ENCODE results near the gene FOXP1. TPM values are rescaled to one million over a fixed set of nuclear protein-coding genes. Genes with fewer than 3 reads are reported as not detected.

Gene FOXP1
- polyA plus RNA-seq, 1 donor from 2014 or later = 5.6 TPM

DNA sequence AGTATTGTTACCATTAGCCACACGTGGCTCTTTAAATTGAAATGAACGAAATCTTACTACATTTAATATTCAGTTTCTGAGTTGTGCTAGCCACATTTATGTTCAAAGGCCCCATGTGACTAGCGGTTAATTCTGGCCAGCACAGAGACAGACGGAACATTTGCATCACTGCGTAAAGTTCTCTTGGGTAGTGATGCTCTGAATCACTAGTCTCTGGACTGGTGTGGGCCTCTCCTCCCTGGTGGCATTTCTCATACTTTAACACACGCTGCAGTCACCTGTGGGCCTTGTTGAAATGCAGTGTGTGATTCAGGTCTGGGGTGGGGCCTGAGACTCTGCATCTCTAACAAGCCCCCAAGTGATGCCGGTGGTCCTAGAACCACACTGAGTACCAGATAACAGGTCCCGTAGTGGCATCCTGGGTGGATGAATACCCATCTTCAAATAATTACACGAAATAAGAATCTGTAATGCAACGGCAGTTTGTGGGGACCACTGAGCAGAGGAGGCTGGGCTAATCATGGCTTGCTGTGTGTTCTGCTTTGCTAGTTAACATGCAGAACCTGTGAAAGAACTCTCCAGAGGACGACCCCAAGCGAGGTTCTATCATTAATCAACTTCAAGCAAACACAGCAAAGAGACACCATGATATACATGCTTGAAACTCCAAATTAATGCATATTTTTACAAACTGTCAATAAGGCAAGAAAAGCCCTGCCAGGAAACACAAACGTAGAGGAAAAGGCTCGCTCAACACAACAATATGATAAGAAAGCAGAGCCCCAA is 623.8 kb downstream of the FOXP1 start:
- Histone ChIP-seq H3K36me3 (ENCODE audit: insufficient read depth, low read length) (no peaks in the 10 kb centered on the region), H3K27me3 (ENCODE audit: insufficient read depth, low read depth, low read length) (no peaks in the 10 kb centered on the region), H3K9ac (ENCODE audit: low read length) (no peak overlapping the region), H3K4me3 (ENCODE audit: low read length) (no peak overlapping the region), H3K79me2 (replicated peaks; ENCODE audit: insufficient read depth, low read length) (no peaks in the 10 kb centered on the region), H4K20me1 (ENCODE audit: insufficient read depth) (no peaks in the 10 kb centered on the region), H3F3A (ENCODE audit: insufficient read depth, low read length, poor library complexity, severe bottlenecking) (no peaks in the 10 kb centered on the region), H3K9me3 (ENCODE audit: low read length) (no peaks in the 10 kb centered on the region), H3K9me2 (ENCODE audit: insufficient read depth, low read length) (no peaks in the 10 kb centered on the region), H3K27ac (ENCODE audit: low read length) (no peak overlapping the region), H2AFZ (ENCODE audit: low read depth, low read length) (no peak overlapping the region), H3K4me2 (ENCODE audit: low read length) (no peak overlapping the region)
- TF ChIP-seq POLR2AphosphoS5 (IDR thresholded peaks at IDR 0.05) (no peak), TAF1 (IDR thresholded peaks at IDR 0.05; ENCODE audit: low read depth) (no peak), SMC3 (conservative IDR thresholded peaks at IDR 0.05; ENCODE audit: poor library complexity) (no peak), MXI1 (conservative IDR thresholded peaks at IDR 0.05; ENCODE audit: poor library complexity, severe bottlenecking) (no peak), RAD21 (conservative IDR thresholded peaks at IDR 0.05) (no peak), EZH2 (IDR thresholded peaks at IDR 0.05; ENCODE audit: borderline replicate concordance, insufficient read depth, low read length, poor library complexity, severe bottlenecking) (no peak), EP300 (conservative IDR thresholded peaks at IDR 0.05; ENCODE audit: poor library complexity, severe bottlenecking) (no peak)
- TF ChIP-seq, protein P1, sequence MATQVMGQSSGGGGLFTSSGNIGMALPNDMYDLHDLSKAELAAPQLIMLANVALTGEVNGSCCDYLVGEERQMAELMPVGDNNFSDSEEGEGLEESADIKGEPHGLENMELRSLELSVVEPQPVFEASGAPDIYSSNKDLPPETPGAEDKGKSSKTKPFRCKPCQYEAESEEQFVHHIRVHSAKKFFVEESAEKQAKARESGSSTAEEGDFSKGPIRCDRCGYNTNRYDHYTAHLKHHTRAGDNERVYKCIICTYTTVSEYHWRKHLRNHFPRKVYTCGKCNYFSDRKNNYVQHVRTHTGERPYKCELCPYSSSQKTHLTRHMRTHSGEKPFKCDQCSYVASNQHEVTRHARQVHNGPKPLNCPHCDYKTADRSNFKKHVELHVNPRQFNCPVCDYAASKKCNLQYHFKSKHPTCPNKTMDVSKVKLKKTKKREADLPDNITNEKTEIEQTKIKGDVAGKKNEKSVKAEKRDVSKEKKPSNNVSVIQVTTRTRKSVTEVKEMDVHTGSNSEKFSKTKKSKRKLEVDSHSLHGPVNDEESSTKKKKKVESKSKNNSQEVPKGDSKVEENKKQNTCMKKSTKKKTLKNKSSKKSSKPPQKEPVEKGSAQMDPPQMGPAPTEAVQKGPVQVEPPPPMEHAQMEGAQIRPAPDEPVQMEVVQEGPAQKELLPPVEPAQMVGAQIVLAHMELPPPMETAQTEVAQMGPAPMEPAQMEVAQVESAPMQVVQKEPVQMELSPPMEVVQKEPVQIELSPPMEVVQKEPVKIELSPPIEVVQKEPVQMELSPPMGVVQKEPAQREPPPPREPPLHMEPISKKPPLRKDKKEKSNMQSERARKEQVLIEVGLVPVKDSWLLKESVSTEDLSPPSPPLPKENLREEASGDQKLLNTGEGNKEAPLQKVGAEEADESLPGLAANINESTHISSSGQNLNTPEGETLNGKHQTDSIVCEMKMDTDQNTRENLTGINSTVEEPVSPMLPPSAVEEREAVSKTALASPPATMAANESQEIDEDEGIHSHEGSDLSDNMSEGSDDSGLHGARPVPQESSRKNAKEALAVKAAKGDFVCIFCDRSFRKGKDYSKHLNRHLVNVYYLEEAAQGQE (IDR thresholded peaks at IDR 0.05; ENCODE audit: borderline replicate concordance) = no peak
- TF ChIP-seq, protein P2, sequence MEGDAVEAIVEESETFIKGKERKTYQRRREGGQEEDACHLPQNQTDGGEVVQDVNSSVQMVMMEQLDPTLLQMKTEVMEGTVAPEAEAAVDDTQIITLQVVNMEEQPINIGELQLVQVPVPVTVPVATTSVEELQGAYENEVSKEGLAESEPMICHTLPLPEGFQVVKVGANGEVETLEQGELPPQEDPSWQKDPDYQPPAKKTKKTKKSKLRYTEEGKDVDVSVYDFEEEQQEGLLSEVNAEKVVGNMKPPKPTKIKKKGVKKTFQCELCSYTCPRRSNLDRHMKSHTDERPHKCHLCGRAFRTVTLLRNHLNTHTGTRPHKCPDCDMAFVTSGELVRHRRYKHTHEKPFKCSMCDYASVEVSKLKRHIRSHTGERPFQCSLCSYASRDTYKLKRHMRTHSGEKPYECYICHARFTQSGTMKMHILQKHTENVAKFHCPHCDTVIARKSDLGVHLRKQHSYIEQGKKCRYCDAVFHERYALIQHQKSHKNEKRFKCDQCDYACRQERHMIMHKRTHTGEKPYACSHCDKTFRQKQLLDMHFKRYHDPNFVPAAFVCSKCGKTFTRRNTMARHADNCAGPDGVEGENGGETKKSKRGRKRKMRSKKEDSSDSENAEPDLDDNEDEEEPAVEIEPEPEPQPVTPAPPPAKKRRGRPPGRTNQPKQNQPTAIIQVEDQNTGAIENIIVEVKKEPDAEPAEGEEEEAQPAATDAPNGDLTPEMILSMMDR (IDR thresholded peaks at IDR 0.05; ENCODE audit: poor library complexity, severe bottlenecking) = no peak

DNA sequence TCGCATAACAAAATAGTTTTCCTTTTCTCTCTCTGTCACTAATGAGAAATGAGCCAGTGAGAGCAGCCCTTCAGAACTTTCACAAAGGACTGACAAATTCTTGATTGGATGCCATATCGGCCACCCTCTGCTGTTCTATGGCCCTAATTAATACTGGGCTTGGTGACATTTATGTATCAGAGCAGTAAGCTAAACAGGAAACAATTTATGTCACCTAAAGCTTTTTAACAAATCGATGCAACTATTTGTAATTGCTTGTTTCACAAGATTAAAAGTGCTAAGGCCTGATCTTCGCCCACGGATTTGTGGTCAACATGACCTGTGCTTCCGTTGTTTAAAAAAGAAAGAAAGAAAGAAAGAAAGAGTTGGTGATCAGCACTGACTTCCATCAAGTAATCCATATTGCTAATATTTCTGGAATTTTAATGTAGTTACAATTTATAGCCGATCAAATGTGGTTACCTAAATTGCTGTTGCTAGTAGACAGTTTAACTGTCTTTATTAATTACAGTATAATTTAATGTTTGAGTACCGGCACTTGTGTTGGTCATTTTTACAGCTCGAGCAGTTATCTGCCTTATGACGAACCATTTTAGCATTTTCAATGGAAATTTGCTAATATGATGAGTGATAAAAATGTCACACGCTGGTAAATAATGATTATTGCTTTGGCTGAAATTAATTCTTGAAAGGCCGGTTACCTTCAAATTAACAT is 631.3 kb downstream of the FOXP1 start:
- H3K9me2 ChIP-seq (ENCODE audit: insufficient read depth, low read length) = no peaks in the 10 kb centered on the region
- no peak overlapping the region for H3K4me2 ChIP-seq (ENCODE audit: low read length)
- no peak overlapping the region for H3K4me3 ChIP-seq (ENCODE audit: low read length)
- H4K20me1 ChIP-seq (ENCODE audit: insufficient read depth) = no peaks in the 10 kb centered on the region
- no peaks in the 10 kb centered on the region for H3K27me3 ChIP-seq (ENCODE audit: insufficient read depth, low read depth, low read length)
- no peaks in the 10 kb centered on the region for H3K36me3 ChIP-seq (ENCODE audit: insufficient read depth, low read length)
- no peak overlapping the region for H3K27ac ChIP-seq (ENCODE audit: low read length)
- TF ChIP-seq MXI1 (conservative IDR thresholded peaks at IDR 0.05; ENCODE audit: poor library complexity, severe bottlenecking) = no peak
- TF ChIP-seq RAD21 (conservative IDR thresholded peaks at IDR 0.05) = no peak
- no peak for TF ChIP-seq EZH2 (IDR thresholded peaks at IDR 0.05; ENCODE audit: borderline replicate concordance, insufficient read depth, low read length, poor library complexity, severe bottlenecking)
- TF ChIP-seq, protein P1 (IDR thresholded peaks at IDR 0.05; ENCODE audit: borderline replicate concordance) = no peak
- TF ChIP-seq TAF1 (IDR thresholded peaks at IDR 0.05; ENCODE audit: low read depth) = no peak
- TF ChIP-seq, protein P2 (IDR thresholded peaks at IDR 0.05; ENCODE audit: poor library complexity, severe bottlenecking) = no peak
- TF ChIP-seq SMC3 (conservative IDR thresholded peaks at IDR 0.05; ENCODE audit: poor library complexity) = no peak
- TF ChIP-seq POLR2AphosphoS5 (IDR thresholded peaks at IDR 0.05) = no peak
- TF ChIP-seq EP300 (conservative IDR thresholded peaks at IDR 0.05; ENCODE audit: poor library complexity, severe bottlenecking) = no peak
- H3K9ac ChIP-seq (ENCODE audit: low read length) = no peak overlapping the region
- H3F3A ChIP-seq (ENCODE audit: insufficient read depth, low read length, poor library complexity, severe bottlenecking) = no peaks in the 10 kb centered on the region
- no peaks in the 10 kb centered on the region for H3K79me2 ChIP-seq (replicated peaks; ENCODE audit: insufficient read depth, low read length)
- H3K9me3 ChIP-seq (ENCODE audit: low read length) = no peaks in the 10 kb centered on the region
- no peak overlapping the region for H2AFZ ChIP-seq (ENCODE audit: low read depth, low read length)
